Retina (tissue), 1 donor: ENCODE results near the gene IL21R.

Experiments used
- DNase-seq: peaks from one replicate; pipeline ENCODE4 v3.0.0-alpha.2; 2016

Gene IL21R

DNA sequence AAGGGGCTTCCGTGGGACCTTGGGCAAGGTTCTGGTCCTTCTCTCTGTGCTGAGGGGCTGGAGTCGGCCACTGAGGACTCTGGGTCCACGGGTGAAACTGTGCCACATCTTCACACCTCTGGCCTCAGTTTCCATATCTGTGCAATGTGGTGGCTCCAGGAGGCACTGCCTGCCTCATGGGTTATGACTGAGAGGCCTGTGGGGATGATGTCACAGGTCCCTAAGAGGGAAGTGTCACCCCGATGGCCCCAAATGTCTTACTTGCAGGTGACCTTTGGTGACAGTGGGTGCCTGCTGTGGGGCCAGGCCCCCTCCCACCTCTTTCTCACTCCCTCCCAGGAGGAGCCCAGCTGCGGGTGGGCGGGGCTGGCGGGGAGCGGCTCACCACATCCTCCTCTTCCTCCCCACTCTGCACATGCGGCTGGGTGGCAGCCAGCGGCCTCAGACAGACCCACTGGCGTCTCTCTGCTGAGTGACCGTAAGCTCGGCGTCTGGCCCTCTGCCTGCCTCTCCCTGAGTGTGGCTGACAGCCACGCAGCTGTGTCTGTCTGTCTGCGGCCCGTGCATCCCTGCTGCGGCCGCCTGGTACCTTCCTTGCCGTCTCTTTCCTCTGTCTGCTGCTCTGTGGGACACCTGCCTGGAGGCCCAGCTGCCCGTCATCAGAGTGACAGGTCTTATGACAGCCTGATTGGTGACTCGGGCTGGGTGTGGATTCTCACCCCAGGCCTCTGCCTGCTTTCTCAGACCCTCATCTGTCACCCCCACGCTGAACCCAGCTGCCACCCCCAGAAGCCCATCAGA, at the start of gene IL21R:
Gene IL21R, plus strand, starts transcription at position 407 of the 801 bp plus-strand sequence. CDS start 27,898 bp downstream, outside the sequence.
- DNase-seq: peak; percentile 37

DNA sequence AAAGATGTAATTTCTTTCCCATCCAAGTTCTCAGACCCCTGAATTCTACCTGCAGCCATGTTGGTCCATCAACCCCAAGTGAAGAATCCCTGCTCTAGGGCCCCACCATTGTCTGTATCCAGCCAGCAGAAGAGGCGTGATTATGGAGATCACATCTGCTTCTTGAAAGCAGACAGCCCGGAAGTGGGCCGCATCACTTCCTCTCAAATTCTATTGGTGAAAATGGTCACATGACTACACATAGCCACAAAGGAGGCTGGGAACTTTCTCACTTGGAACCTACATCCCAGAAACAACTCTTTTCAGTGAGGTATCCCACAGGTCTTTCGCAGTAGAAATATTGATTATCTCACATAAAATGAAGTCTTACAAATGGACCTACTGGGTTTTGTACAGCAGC, 48.1 kb upstream of the IL21R start:
- DNase-seq: no peak

DNA sequence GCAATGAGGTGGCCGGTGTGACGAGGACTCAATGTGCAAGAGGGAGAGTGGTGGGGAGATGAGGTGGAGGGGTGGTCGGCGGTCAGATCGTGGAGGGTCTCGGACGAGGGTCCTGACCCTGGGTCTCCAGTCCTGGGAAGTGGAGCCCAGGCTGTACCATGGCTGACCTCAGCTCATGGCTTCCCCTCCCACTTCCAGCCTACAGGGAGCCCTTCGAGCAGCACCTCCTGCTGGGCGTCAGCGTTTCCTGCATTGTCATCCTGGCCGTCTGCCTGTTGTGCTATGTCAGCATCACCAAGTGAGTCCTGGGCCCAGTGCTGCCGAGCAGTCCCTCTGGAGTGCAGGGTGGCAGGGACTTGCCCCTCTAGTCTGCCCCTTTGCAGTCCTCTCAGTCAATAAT, 46.4 kb upstream of the IL21R start:
- DNase-seq: no peak

DNA sequence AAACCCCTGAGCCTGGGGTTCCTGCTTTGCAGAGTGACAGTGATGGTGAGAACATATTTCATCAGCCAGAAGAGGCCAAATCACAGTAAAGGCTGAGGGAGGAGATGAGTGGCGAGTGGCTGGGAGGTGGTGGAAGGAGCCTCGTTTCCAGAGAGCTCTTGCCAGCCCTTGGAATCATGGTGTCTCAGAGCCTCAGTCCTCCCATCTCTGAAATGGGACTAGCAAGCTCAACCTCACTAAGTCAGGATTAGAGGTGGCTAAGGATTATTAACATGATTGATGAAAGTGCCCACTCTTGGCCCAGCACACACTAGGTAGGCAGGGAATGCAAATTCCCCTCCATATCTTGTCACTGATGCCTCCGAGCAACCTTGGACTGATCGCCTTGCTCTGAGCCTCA, 45.2 kb upstream of the IL21R start:
- no peak for DNase-seq

DNA sequence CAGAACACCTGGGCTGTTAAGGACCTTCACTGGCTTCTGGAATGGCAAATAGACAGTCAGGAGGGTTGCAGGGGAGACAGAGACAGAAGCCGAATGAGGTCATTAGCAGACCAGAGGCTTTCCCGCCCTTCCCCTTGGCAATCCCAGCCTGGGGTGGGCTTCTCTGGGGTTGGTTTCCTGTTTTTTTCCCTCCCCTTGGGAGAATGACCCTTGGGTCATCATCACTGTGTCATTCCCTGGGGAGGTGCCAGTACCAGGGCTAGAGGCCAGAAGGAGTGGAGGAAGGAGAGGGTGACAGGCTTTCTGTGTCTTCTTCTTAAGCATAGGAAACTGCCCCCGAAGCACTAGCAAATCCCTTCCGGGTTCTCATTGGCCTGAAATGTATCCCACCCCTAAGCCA, 42.9 kb upstream of the IL21R start:
- DNase-seq: no peak

DNA sequence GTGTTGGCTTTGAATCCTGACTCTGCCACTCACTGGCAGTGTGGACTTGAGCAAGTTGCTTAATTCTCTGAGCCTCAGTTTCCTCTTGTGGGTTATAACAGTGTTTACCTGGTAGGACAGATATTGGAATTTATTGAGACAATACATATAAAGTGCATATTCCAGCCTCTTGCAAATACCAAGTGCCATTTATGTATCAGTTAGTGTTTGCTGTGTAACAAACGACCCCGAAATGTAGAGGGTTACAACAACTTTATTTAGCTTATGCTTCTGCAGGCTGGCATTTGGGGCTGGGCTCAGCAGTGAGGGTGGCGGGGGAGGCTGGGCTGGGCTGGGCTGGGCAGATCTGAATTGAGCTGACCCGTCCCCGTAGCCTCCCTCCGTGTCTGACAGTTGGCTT, 42.4 kb upstream of the IL21R start:
- DNase-seq: no peak

DNA sequence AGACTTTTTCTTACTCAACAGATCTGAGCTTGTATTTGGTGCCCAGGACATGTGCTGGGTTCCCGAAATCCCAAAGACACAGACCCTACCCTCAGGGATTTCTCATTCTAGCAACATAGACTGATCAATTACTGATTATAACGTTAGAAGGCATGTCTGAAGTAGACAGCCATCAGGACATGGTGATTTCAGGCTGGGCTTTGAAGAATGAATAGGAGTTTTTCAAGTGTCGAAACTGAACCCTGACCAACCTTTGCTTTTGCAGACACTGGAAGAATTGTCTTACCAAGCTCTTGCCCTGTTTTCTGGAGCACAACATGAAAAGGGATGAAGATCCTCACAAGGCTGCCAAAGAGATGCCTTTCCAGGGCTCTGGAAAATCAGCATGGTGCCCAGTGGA, 40.0 kb upstream of the IL21R start:
- DNase-seq: no peak

DNA sequence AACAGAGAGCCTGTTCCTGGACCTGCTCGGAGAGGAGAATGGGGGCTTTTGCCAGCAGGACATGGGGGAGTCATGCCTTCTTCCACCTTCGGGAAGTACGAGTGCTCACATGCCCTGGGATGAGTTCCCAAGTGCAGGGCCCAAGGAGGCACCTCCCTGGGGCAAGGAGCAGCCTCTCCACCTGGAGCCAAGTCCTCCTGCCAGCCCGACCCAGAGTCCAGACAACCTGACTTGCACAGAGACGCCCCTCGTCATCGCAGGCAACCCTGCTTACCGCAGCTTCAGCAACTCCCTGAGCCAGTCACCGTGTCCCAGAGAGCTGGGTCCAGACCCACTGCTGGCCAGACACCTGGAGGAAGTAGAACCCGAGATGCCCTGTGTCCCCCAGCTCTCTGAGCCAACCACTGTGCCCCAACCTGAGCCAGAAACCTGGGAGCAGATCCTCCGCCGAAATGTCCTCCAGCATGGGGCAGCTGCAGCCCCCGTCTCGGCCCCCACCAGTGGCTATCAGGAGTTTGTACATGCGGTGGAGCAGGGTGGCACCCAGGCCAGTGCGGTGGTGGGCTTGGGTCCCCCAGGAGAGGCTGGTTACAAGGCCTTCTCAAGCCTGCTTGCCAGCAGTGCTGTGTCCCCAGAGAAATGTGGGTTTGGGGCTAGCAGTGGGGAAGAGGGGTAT, 39.3 kb upstream of the IL21R start:
- no peak for DNase-seq

DNA sequence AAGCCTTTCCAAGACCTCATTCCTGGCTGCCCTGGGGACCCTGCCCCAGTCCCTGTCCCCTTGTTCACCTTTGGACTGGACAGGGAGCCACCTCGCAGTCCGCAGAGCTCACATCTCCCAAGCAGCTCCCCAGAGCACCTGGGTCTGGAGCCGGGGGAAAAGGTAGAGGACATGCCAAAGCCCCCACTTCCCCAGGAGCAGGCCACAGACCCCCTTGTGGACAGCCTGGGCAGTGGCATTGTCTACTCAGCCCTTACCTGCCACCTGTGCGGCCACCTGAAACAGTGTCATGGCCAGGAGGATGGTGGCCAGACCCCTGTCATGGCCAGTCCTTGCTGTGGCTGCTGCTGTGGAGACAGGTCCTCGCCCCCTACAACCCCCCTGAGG, 38.7 kb upstream of the IL21R start:
- no peak for DNase-seq

DNA sequence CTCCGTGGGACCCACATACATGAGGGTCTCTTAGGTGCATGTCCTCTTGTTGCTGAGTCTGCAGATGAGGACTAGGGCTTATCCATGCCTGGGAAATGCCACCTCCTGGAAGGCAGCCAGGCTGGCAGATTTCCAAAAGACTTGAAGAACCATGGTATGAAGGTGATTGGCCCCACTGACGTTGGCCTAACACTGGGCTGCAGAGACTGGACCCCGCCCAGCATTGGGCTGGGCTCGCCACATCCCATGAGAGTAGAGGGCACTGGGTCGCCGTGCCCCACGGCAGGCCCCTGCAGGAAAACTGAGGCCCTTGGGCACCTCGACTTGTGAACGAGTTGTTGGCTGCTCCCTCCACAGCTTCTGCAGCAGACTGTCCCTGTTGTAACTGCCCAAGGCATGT, 38.2 kb upstream of the IL21R start:
- no peak for DNase-seq

DNA sequence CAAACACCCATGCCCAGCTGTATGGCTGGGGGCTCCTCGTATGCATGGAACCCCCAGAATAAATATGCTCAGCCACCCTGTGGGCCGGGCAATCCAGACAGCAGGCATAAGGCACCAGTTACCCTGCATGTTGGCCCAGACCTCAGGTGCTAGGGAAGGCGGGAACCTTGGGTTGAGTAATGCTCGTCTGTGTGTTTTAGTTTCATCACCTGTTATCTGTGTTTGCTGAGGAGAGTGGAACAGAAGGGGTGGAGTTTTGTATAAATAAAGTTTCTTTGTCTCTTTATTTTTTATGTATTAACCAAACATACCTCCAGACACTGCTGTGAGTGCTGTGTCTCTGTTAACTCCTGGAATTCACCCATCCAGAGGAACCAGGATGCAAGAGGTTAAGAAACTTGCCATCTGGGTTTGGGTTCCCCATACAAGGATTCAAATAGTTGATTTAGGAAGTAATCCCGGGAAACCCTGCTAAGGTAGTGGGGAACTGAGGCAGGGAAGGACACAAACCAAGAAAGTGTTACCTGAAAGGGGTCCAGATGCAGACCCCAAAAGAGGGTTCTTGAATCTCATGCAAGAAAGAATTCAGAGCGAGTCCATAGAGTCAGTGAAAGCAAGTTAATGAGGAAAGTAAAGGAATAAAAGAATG, 37.4 kb upstream of the IL21R start:
- DNase-seq: no peak

DNA sequence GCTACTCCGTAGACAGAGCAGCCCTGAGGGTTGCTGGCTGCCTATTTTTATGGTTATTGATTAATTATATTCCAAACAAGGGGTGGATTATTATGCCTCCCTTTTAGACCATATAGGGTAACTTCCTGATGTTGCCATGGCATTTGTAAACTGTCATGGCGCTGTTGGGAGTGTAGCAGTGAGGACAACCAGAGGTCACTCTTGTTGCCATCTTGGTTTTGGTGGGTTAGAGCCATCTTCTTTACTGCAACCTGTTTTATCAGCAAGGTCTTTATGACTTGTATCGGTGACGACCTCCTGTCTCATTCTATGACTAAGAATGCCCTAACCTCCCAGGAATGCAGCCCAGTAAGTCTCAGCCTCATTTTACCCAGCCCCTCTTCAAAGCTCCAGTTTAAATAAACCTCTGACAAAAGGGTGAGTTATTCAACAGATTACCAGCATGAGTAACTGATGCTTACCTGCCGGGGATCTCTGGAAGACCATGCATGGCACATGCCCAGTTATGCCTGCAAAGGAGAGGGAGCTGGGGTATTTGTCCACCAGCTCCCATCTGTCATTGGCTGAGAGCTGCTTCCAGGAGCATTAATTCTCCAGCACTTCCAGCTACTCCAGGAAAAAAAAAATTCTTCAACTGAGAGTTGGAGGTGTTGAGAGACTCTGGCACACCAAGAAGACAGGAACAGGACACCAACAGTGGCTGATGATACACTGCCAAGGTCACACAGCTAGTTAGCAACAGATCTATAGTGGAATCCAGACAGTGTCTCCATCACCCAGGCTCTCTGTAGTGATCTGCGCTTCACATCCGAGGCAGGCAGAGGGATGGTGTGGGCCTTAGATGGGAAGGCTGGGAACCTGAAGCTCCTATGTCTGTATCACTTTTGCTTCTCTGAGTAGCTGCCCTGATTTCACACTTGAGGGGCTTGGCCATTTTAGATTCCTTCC, 36.6 kb upstream of the IL21R start:
- no peak for DNase-seq

DNA sequence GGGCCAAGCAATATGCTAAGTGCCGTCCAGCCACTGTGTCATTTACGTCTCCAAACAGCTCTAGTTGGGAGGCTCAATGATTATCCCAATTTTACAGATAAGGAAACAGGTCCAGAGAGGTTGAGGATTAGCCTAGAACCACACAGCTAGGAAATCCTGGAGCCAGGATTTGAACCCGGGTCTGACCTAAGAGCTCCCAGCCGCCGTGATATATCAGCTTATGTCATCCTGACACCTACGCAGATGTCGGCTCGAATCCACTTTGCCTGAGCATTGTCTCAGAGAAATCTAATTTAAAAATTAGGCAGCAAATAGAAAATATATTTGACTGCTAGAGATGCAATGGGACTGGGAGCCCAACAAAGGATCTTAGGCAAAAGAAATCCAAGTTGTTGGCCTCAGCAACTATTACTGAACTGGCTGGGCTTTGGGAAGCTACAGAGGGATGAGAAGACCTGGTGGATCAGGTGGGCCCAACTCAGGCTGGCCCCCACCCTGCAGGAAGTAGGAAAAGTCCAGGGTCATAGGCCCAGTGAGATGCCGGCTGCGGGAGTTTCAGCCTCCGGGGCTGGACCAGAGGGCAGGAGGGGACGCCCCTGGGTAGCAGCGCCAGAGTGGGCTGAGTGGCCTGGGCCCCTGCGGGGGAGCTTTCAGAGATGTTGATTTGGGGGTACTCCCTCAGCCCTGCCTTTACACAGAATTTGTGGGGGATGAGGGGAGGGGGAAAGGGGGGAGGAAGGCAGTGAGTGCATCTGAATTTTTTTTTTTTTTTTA, 35.1 kb upstream of the IL21R start:
- DNase-seq: no peak

DNA sequence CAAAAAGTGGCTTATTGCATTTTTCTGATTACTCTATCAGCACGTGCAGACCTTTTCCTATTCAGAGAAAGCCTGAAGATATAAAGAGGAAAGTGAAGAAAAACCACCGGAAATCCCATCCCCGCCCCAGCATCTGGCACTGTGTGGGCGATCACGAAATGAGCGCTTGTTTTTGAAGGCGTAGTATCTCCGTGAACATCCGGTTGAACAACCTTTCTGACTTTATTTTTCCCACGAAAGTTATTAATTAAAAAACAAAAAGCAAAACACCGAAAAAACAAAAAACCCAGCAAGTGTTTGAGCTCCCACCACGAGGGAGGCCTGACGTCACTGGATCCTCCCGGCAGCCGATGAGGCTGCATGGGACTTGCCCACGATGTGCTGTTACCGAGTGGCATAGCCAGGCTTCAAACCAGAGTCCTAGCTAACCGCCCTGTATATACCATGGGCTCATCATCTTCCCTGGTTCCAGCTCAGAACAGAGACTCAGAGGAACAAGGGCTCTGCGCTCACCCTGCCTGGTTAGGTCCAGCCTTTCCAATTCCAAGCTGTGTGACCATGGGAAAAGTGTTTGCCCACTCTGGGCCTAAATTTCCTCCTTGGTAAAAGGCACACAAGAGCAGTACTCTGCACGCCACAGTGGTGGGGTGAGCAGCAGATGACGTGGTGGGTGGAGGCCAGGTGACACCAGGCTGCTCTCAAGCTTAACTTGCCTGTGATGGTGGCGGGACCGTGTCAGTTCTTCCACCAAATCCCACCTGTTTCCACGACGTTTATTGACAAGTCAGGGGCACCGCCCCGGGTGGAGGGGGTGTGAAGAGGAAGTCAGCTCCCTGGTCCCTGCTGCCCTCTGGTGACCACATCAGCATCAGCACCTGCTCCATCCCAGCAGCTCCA, 34.3 kb upstream of the IL21R start:
- DNase-seq: peak; percentile 35

DNA sequence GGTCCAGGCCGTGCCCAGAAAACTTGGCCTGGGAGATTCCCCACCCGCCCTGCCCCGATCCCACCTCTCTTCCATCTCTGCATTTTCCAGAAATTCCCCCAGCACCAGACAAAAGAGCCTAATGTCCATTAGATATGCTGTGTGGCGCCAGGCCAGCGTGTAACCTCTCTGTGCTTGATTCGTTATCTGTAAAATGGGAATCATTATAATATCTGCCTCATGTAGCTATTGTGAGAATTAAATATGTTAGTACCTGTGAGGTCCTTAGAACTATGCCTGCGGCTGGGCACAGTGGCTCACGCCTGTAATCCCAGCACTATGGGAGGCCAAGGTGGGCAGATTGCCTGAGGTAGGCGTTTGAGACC, 33.6 kb upstream of the IL21R start:
- DNase-seq: no peak

DNA sequence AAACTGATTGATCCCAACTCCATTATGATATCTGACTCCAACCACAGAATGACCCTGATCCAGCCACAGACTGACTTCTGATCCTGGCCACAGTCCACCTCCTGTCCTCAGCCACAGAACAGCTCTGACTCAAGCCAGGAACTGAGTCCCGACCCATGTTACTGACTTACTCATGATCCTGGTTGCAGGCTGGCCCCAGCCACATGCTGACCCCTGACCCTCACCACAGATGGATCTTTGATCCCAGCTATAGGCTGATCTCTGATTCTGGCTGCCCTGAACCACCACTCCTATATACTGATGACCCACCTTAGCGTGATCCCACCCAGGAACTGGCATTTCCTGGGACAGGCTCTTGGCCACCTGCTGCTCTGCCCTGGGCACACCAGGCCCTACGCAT, 32.2 kb upstream of the IL21R start:
- DNase-seq: no peak

DNA sequence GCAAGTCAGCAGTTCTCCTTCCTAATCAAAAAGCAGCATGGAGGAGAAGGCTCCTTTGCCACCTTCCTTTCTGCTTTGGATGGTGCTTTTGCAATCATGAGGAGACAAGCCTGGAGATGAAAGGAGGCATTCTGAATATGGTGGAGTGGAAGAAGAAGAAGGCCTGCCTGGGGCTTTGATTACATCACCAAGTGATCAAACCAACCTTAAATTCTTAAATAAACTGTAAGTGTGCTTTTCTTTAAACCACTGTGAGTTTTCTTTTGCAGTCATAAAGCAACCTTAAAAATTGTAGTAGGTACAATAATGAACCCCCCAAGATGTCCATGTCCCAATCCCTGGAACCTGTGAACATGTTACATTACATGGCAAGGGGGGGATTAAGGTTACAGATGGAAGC, 31.7 kb upstream of the IL21R start:
- DNase-seq: no peak

DNA sequence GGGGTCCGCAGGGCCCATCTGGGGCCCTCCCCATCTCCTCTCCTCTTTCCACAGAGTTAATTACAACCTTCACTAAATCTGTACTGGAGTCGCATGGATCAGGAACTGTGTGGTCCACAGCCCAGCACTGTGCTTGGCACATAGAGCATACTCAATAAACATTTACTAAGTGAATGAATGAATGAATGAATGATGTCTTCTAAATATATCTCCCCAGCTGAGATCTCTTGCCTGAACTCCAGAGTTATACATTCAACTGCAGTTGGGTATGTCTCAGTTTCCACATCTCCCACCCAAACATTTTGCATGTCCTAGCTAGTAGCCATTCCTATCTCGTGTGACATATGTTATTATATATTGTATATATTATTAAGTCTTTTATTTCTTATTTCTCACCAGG, 28.7 kb upstream of the IL21R start:
- no peak for DNase-seq

DNA sequence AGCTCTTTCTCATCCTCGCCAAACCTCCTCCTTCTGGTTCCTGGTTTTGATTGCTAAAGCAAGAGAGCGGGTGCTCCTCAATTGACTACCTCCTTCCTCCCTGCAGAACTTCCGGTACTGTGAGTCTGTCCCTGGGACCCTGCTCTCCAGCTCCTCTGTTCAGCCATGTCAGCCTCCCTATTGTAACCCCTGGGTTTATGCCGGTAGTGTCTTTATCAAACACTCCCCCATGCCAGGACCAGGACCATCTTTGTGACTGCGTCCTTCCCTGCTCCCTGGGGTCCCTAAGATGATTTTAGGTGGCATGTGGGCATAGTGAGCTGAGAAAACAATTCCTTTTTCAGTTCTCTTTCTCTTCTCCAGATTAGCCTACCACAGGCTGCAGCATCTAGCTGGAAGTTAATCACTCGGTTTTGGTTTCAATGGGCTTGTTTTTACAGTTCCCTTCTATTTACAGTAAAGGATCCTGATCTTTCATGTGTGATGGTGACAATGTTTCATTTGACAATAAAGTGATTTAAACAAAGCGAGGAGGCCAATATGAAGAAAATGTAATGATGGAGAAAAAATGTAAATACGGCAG, 27.7 kb upstream of the IL21R start:
- no peak for DNase-seq

DNA sequence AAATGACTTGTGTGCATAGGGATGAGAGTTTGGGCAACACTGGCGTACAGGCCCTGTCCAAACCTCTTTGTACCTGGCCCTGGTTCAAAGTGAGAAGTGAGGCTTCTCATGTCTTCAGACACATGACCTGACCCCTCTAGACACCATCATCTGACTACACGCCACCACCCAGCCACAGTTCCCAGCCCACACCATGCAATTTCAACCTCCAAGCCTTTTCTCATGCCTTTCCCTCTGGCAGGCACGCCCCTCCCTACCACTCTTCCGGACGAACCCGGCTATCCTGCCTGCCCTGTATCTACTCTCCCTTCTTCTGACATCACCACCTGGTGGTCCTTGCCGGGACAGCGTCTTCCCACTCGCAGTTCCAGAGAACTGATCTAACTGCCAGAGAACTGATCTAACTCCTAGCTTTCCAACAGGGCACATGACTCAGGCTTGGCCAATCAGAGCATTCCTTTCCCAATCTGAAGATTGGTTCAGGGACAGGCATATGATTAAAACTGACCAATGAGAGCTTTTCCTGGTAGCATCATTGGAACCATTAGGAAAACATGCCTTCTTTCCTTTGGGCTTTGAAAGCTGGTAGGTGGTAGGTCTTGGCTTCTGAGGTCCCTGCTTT, 27.1 kb upstream of the IL21R start:
- DNase-seq: peak; percentile 58
